IMR-90 (cell line): ENCODE data around the gene DNAJC11. TPM values are rescaled to one million over a fixed set of nuclear protein-coding genes. Genes with fewer than 3 reads are reported as not detected.

Experiments used
- ATAC-seq: fragments of 200-7000 bp; cut with Tn5 transposase; 2 replicates; pipeline ENCODE4 v1.9.1; 2020; ENCODE audit warnings: low read depth, mild to moderate bottlenecking, moderate library complexity
- BruUV-seq: library from RNA; stranded (reverse); fragments of 400-500 nt; replicated peaks from 2 replicates; lab custom pipeline; 2021; lab: Mats Ljungman, UMichigan
- CTCF ChIA-PET: fragments of 300-600 bp; formaldehyde crosslinking; extraction: SDS; loops from one replicate; lab custom pipeline; 2021; ENCODE audit warnings: antibody characterized with exemption; lab: Yijun Ruan, JAX
- POLR2A ChIA-PET: fragments of 300-600 bp; sonication (Branson Sonifier 250); formaldehyde crosslinking; loops from one replicate; lab custom pipeline; 2022; ENCODE audit warnings: antibody characterized with exemption; ENCODE audit not compliant: unreplicated experiment; lab: Charles Lee
- DNase-seq: peaks from one replicate; pipeline ENCODE4 v3.0.0; 2013
- H2AFZ ChIP-seq: replicated peaks from 2 replicates; pipeline ENCODE3; 2013; ENCODE audit warnings: low read length, mild to moderate bottlenecking; ENCODE audit not compliant: poor library complexity
- H2AK5ac ChIP-seq: 2 replicates; pipeline ENCODE4 v1.6.1; 2013; ENCODE audit warnings: low read depth, low read length, inconsistent platforms
- H2AK9ac ChIP-seq: replicated peaks from 2 replicates; pipeline ENCODE3; 2013; ENCODE audit warnings: mild to moderate bottlenecking, low read depth, low read length, moderate library complexity; ENCODE audit not compliant: poor library complexity
- H2BK120ac ChIP-seq: 2 replicates; pipeline ENCODE4 v1.6.1; 2013; ENCODE audit warnings: low read depth, low read length, inconsistent platforms
- H2BK15ac ChIP-seq: 3 replicates; pipeline ENCODE4 v1.6.1; 2013; ENCODE audit warnings: low read depth, low read length, inconsistent platforms
- H2BK20ac ChIP-seq: 2 replicates; pipeline ENCODE4 v1.6.1; 2013; ENCODE audit warnings: low read depth, mild to moderate bottlenecking, inconsistent platforms, low read length, moderate library complexity
- H2BK5ac ChIP-seq: 2 replicates; pipeline ENCODE4 v1.6.1; 2013; ENCODE audit warnings: mild to moderate bottlenecking, low read depth, low read length, inconsistent platforms; ENCODE audit not compliant: poor library complexity, severe bottlenecking
- H3K14ac ChIP-seq: replicated peaks from 2 replicates; pipeline ENCODE4 v1.6.1; 2013; ENCODE audit warnings: low read depth, low read length, inconsistent platforms
- H3K18ac ChIP-seq: 2 replicates; pipeline ENCODE4 v1.6.1; 2013; ENCODE audit warnings: low read depth, low read length, control low read depth
- H3K23ac ChIP-seq: 2 replicates; pipeline ENCODE4 v1.6.1; 2013; ENCODE audit warnings: low read depth, low read length, inconsistent platforms
- H3K27ac ChIP-seq: 2 replicates; pipeline ENCODE4 v1.5.1; 2013; ENCODE audit warnings: mild to moderate bottlenecking, control low read depth, low read length; ENCODE audit not compliant: insufficient read depth
- H3K27me3 ChIP-seq: 2 replicates; pipeline ENCODE4 v1.6.1; 2013; ENCODE audit warnings: low read length; ENCODE audit not compliant: control insufficient read depth, insufficient read depth
- H3K36me3 ChIP-seq: 2 replicates; pipeline ENCODE4 v1.6.1; 2013; ENCODE audit warnings: low read length, mixed read lengths; ENCODE audit not compliant: control insufficient read depth, insufficient read depth
- H3K4ac ChIP-seq: 2 replicates; pipeline ENCODE4 v1.6.1; 2013; ENCODE audit warnings: low read depth, low read length, inconsistent platforms
- H3K4me1 ChIP-seq: 2 replicates; pipeline ENCODE4 v1.6.1; 2013; ENCODE audit warnings: low read length, mixed read lengths; ENCODE audit not compliant: control insufficient read depth, insufficient read depth
- H3K4me2 ChIP-seq: 2 replicates; pipeline ENCODE4 v1.6.1; 2013; ENCODE audit warnings: low read depth, mild to moderate bottlenecking, control low read depth, low read length, moderate library complexity
- H3K4me3 ChIP-seq: 2 replicates; pipeline ENCODE4 v1.5.1; 2013; ENCODE audit warnings: low read depth, mild to moderate bottlenecking, control low read depth, low read length, moderate library complexity; ENCODE audit not compliant: insufficient read depth
- H3K56ac ChIP-seq: 2 replicates; pipeline ENCODE4 v1.6.1; 2013; ENCODE audit warnings: low read length, inconsistent platforms; ENCODE audit not compliant: insufficient read depth; ENCODE audit errors: extremely low read depth
- H3K79me1 ChIP-seq, 2 experiments: 2 replicates each; pipeline ENCODE4 v1.6.1; 2013; ENCODE audit warnings: low read length in 2 of 2, inconsistent platforms in 1 of 2, low read depth in 1 of 2
- H3K9ac ChIP-seq: 2 replicates; pipeline ENCODE4 v1.6.1; 2013; ENCODE audit warnings: low read depth, low read length, control low read depth
- H3K9me1 ChIP-seq: 2 replicates; pipeline ENCODE4 v1.6.1; 2013; ENCODE audit warnings: low read length, inconsistent platforms; ENCODE audit not compliant: insufficient read depth
- H3K9me3 ChIP-seq: 2 replicates; pipeline ENCODE4 v1.6.1; 2013; ENCODE audit warnings: low read length; ENCODE audit not compliant: control insufficient read depth, insufficient read depth
- H4K20me1 ChIP-seq: 2 replicates; pipeline ENCODE4 v1.6.1; 2013; ENCODE audit warnings: low read length, inconsistent platforms; ENCODE audit not compliant: insufficient read depth
- H4K5ac ChIP-seq: 2 replicates; pipeline ENCODE4 v1.6.1; 2013; ENCODE audit warnings: mild to moderate bottlenecking, low read depth, low read length, control low read depth
- H4K8ac ChIP-seq, 2 experiments: 2 replicates each; pipeline ENCODE4 v1.6.1; 2013; ENCODE audit warnings: low read depth in 2 of 2, low read length in 2 of 2, control low read depth in 1 of 2, inconsistent platforms in 1 of 2
- H4K91ac ChIP-seq: 2 replicates; pipeline ENCODE4 v1.6.1; 2013; ENCODE audit warnings: low read depth, low read length, inconsistent platforms; ENCODE audit not compliant: insufficient read depth
- BHLHE40 ChIP-seq: fragments of 150-350 bp; IDR thresholded peaks from 2 replicates; pipeline ENCODE4 v1.6.1; 2016; ENCODE audit warnings: mild to moderate bottlenecking, low read depth, low read length
- CEBPB ChIP-seq: IDR thresholded peaks from 2 replicates; pipeline ENCODE4 v1.6.1; 2012; ENCODE audit warnings: low read depth, low read length, improper control_type of control experiment
- ELK1 ChIP-seq: fragments of 150-350 bp; IDR thresholded peaks from 2 replicates; pipeline ENCODE4 v1.6.1; 2016; ENCODE audit warnings: low read depth, mild to moderate bottlenecking, low read length, moderate library complexity, borderline replicate concordance
- FOS ChIP-seq: fragments of 150-350 bp; IDR thresholded peaks from 2 replicates; pipeline ENCODE4 v1.6.1; 2016; ENCODE audit warnings: low read depth, low read length
- NFE2L2 ChIP-seq: fragments of 150-350 bp; IDR thresholded peaks from 2 replicates; pipeline ENCODE4 v1.6.1; 2016; ENCODE audit warnings: low read depth, mild to moderate bottlenecking, low read length
- WGBS, 2 experiments: methylation state at CpG; one replicate each; pipeline versions ENCODE4 v1.1.5 to v1.1.7; 2013; ENCODE audit warnings: missing lambda C conversion rate in 2 of 2; ENCODE audit not compliant: insufficient read length in 1 of 2; ENCODE audit errors: extremely low coverage in 2 of 2; 5-methylcytosine and 5-hydroxymethylcytosine counted together
- dilution Hi-C: fragments of 300-500 bp; cut with HindIII; formaldehyde crosslinking; loops from one replicate; pipeline ENCODE4 v1.14.3; 2018; ENCODE audit warnings: low sequenced_read_pairs; ENCODE audit not compliant: unreplicated experiment
- in situ Hi-C: fragments of 300-500 bp; cut with MboI; formaldehyde crosslinking; loops from 3 replicates; pipeline ENCODE4 v1.14.3; 2019; ENCODE audit warnings: low sequenced_read_pairs, inconsistent platforms, mixed read lengths
- intact Hi-C: fragments of 100-400 bp; cut with micrococcal nuclease; formaldehyde crosslinking; loops from 2 replicates; pipeline ENCODE4 v1.10.0; 2022
- polyA plus RNA-seq, 3 experiments: library from polyadenylated mRNA; depleted of rRNA; stranded (reverse); fragments of >200 nt; gene quantifications; 2 replicates each; pipeline ENCODE4 v1.2.3, GENCODE V29; 2012; ENCODE audit warnings: low replicate concordance in 1 of 3
- total RNA-seq: library from RNA; depleted of rRNA; stranded (reverse); fragments of >200 nt; gene quantifications from 2 replicates; pipeline ENCODE4 v1.2.3, GENCODE V29; 2012
- TF ChIP-seq, protein P1 (sequence below): conservative IDR thresholded peaks from 2 replicates; pipeline ENCODE4 v1.5.1; 2012; ENCODE audit warnings: mild to moderate bottlenecking, low read depth, low read length, improper control_type of control experiment

Gene DNAJC11
- total and polyA plus RNA-seq, 2 of the 4 experiments (the other 2 are of a cell fraction): 38.7 to 48.5 TPM

DNA sequence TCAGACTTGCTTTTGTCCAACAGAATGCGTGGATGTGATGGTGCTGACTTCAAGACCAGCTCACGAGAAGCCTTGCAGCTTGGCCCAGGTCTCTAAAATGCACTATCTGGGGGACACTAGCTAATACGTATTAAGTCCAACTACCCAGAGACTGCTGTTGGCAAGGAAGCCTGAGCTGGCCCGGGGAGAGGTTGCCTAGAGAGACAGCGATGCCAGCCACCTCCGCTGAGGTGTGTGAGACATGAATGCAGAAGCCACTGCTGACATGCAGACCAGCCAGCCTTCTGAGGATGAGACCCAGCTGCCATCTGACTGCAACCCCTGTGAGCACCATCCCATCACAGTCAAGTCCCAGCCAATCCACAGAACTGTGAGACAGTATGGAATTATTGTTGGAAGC is 44.5 kb downstream of the DNAJC11 start:
- BruUV-seq: no TSS peak
- WGBS, 2 experiments: 100% methylated on average over 2 of the region's 6 CpGs; no CpG with 5 or more reads in 1 of the 2 experiments
- Histone ChIP-seq H3K4ac (no peak overlapping the region), H3K4me1 (peaks cover 1% of the 10 kb centered on the region), H2BK120ac (no peak overlapping the region), H3K9ac (no peak overlapping the region), H4K5ac (no peak overlapping the region), H3K27me3 (no peaks in the 10 kb centered on the region), H2BK5ac (no peak overlapping the region), H2AFZ (no peak overlapping the region), H4K20me1 (0 out of 2 replicates have a peak, but pooled peaks cover 2% of the 10 kb centered on the region), H3K27ac (no peak overlapping the region), H3K9me1 (peaks cover 11% of the 10 kb centered on the region), H2BK15ac (no peak overlapping the region), H3K9me3 (no peaks in the 10 kb centered on the region), H4K8ac (no peak overlapping the region), H3K14ac (no peak overlapping the region), H2AK9ac (no peak overlapping the region), H3K4me3 (no peak overlapping the region), H4K91ac (no peak overlapping the region), H2AK5ac (no peak overlapping the region), H3K36me3 (peaks cover 24% of the 10 kb centered on the region), H3K23ac (no peak overlapping the region), H3K56ac (no peak overlapping the region), H3K18ac (no peak overlapping the region), H3K79me1 (peaks cover 11 to 33% of the 10 kb centered on the region in 2 experiments), H2BK20ac (no peak overlapping the region), H3K4me2 (no peak overlapping the region)
- intact Hi-C loops (no loop called here), dilution Hi-C loops (no loop called here), in situ Hi-C loops (no loop called here)
- TF ChIP-seq CEBPB (no peak), BHLHE40 (no peak), FOS (no peak), ELK1 (no peak), NFE2L2 (no peak)
- TF ChIP-seq, protein P1, sequence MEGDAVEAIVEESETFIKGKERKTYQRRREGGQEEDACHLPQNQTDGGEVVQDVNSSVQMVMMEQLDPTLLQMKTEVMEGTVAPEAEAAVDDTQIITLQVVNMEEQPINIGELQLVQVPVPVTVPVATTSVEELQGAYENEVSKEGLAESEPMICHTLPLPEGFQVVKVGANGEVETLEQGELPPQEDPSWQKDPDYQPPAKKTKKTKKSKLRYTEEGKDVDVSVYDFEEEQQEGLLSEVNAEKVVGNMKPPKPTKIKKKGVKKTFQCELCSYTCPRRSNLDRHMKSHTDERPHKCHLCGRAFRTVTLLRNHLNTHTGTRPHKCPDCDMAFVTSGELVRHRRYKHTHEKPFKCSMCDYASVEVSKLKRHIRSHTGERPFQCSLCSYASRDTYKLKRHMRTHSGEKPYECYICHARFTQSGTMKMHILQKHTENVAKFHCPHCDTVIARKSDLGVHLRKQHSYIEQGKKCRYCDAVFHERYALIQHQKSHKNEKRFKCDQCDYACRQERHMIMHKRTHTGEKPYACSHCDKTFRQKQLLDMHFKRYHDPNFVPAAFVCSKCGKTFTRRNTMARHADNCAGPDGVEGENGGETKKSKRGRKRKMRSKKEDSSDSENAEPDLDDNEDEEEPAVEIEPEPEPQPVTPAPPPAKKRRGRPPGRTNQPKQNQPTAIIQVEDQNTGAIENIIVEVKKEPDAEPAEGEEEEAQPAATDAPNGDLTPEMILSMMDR: no peak
- ChIA-PET POLR2A (no interaction called here), CTCF (no interaction called here)
- ATAC-seq (no peak), DNase-seq (no peak)
